ENCODE measurements around the gene TLCD3B. TPM values are rescaled to one million over a fixed set of nuclear protein-coding genes. Genes with fewer than 3 reads are reported as not detected.

Gene TLCD3B
- total and polyA plus RNA-seq, 2 experiments from 2014 or later, result 0.13 TPM; not detected in 1

- Histone ChIP-seq H3K27me3 (replicated peaks; ENCODE audit: insufficient read depth) (peaks cover 44% of the 10 kb centered on the region), H3K36me3 (ENCODE audit: low read depth) (no peaks in the 10 kb centered on the region), H3K9ac (no peak overlapping the region), H3K27ac (no peak overlapping the region), H3K4me3 (no peak overlapping the region), H3K9me3 (ENCODE audit: low read depth) (no peaks in the 10 kb centered on the region), H4K20me1 (ENCODE audit: insufficient read depth) (no peaks in the 10 kb centered on the region), H3K79me2 (ENCODE audit: insufficient read depth) (no peaks in the 10 kb centered on the region), H3K4me2 (ENCODE audit: unreplicated experiment) (no peak overlapping the region), H2AFZ (no peak overlapping the region), H3K4me1 (ENCODE audit: insufficient read depth) (no peaks in the 10 kb centered on the region), H3F3A (ENCODE audit: insufficient read depth) (no peaks in the 10 kb centered on the region), H3K9me2 (ENCODE audit: insufficient read depth) (no peaks in the 10 kb centered on the region)
- in situ Hi-C loops (cut with MboI), result no loop called here
- WGBS, 2 experiments (ENCODE audit: low coverage in 1 of 2, low lambda C conversion rate in 2 of 2, missing lambda C conversion rate in 2 of 2), result 18 to 24% methylated on average over 20 to 23 of the region's 23 CpGs
- DNase-seq, result no peak
- TF ChIP-seq EZH2phosphoT487 (IDR thresholded peaks at IDR 0.05; ENCODE audit: insufficient read depth, low read depth) (no peak), EZH2 (IDR thresholded peaks at IDR 0.05; ENCODE audit: insufficient read depth, poor library complexity, severe bottlenecking) (no peak)
Measured at GRCh38 chr16:30030011-30030685, 923 bp downstream of the TLCD3B start.

DNA sequence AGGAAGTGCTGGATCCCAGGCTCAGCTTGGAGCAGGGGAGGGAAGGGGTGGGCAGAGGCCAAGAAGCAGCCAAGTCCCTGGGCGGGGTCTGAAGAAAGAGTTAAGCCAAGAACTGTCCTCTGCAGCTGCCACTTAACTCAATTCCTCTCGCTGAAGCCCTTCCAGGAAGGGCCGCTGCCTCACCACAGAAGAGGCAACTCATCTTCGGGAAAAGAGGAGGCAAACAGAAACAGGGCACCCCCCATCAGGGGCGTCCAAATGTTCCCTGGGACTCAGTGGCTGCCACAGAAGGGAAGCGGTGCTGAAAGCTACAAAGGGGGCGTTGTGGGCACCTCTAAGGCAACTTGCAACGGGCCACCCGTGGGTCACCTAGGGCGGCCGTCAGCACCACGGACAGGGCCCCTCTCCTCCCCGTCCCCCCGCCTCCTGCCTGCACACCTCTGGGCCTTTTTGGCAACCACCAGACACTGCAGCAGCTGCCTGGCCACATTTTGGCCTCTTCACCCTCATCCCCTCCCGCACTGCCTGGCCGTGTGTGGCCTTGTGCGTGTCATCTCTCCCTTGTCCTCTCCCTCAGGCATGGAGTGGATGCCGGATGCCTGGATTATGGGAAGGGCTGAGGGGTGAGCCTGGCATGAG, 2.5 kb downstream of the TLCD3B start:
- no peaks in the 10 kb centered on the region for H3K79me2 ChIP-seq (ENCODE audit: insufficient read depth)
- no peaks in the 10 kb centered on the region for H4K20me1 ChIP-seq (ENCODE audit: insufficient read depth)
- no peak overlapping the region for H3K9ac ChIP-seq
- no peaks in the 10 kb centered on the region for H3F3A ChIP-seq (ENCODE audit: insufficient read depth)
- no peak overlapping the region for H3K27ac ChIP-seq
- H3K4me1 ChIP-seq (ENCODE audit: insufficient read depth), result no peaks in the 10 kb centered on the region
- no peak for TF ChIP-seq EZH2 (IDR thresholded peaks at IDR 0.05; ENCODE audit: insufficient read depth, poor library complexity, severe bottlenecking)
- TF ChIP-seq EZH2phosphoT487 (IDR thresholded peaks at IDR 0.05; ENCODE audit: insufficient read depth, low read depth), result no peak
- WGBS, 2 experiments (ENCODE audit: low coverage in 1 of 2, low lambda C conversion rate in 2 of 2, missing lambda C conversion rate in 2 of 2), result 13 to 16% methylated on average over 14 to 18 of the region's 18 CpGs
- peaks cover 44% of the 10 kb centered on the region for H3K27me3 ChIP-seq (replicated peaks; ENCODE audit: insufficient read depth)
- no peaks in the 10 kb centered on the region for H3K9me2 ChIP-seq (ENCODE audit: insufficient read depth)
- no peaks in the 10 kb centered on the region for H3K36me3 ChIP-seq (ENCODE audit: low read depth)
- H3K4me2 ChIP-seq (ENCODE audit: unreplicated experiment), result no peak overlapping the region
- no peak overlapping the region for H2AFZ ChIP-seq
- no peaks in the 10 kb centered on the region for H3K9me3 ChIP-seq (ENCODE audit: low read depth)
- in situ Hi-C loops (cut with MboI), result loop anchor here (10.0 kb wide), 2 partner anchors 54 to 324 kb away; partner anchors contain the start of gene TAOK2
- peak; percentile 33 for DNase-seq
- no peak overlapping the region for H3K4me3 ChIP-seq

GRCh38 chr16:30027588-30028437, 3.3 kb downstream of the TLCD3B start:
- Histone ChIP-seq H2AFZ (no peak overlapping the region), H3K4me1 (ENCODE audit: insufficient read depth) (no peaks in the 10 kb centered on the region), H3K36me3 (ENCODE audit: low read depth) (no peaks in the 10 kb centered on the region), H3K27ac (no peak overlapping the region), H3K9me3 (ENCODE audit: low read depth) (no peaks in the 10 kb centered on the region), H3K27me3 (replicated peaks; ENCODE audit: insufficient read depth) (peaks cover 44% of the 10 kb centered on the region), H3K79me2 (ENCODE audit: insufficient read depth) (no peaks in the 10 kb centered on the region), H3K4me2 (ENCODE audit: unreplicated experiment) (no peak overlapping the region), H4K20me1 (ENCODE audit: insufficient read depth) (no peaks in the 10 kb centered on the region), H3F3A (ENCODE audit: insufficient read depth) (no peaks in the 10 kb centered on the region), H3K9me2 (ENCODE audit: insufficient read depth) (no peaks in the 10 kb centered on the region), H3K9ac (no peak overlapping the region), H3K4me3 (no peak overlapping the region)
- WGBS, 2 experiments (ENCODE audit: low coverage in 1 of 2, low lambda C conversion rate in 2 of 2, missing lambda C conversion rate in 2 of 2), result 17 to 20% methylated on average over 12 to 13 of the region's 13 CpGs
- no peak for DNase-seq
- in situ Hi-C loops (cut with MboI), result loop anchor here (10.0 kb wide), 2 partner anchors 53 to 323 kb away; partner anchors contain the start of gene TAOK2
- TF ChIP-seq EZH2phosphoT487 (IDR thresholded peaks at IDR 0.05; ENCODE audit: insufficient read depth, low read depth) (no peak), EZH2 (IDR thresholded peaks at IDR 0.05; ENCODE audit: insufficient read depth, poor library complexity, severe bottlenecking) (no peak)

GRCh38 chr16:30026449-30026848, 4.6 kb downstream of the TLCD3B start:
- Histone ChIP-seq H3K4me2 (ENCODE audit: unreplicated experiment) (no peak overlapping the region), H3K27ac (no peak overlapping the region), H3K9me3 (ENCODE audit: low read depth) (no peaks in the 10 kb centered on the region), H3K4me3 (no peak overlapping the region), H3K4me1 (ENCODE audit: insufficient read depth) (no peaks in the 10 kb centered on the region), H3K36me3 (ENCODE audit: low read depth) (no peaks in the 10 kb centered on the region), H3K9ac (no peak overlapping the region), H3K27me3 (replicated peaks; ENCODE audit: insufficient read depth) (peaks cover 37% of the 10 kb centered on the region), H4K20me1 (ENCODE audit: insufficient read depth) (no peaks in the 10 kb centered on the region), H3K79me2 (ENCODE audit: insufficient read depth) (no peaks in the 10 kb centered on the region), H2AFZ (no peak overlapping the region), H3K9me2 (ENCODE audit: insufficient read depth) (no peaks in the 10 kb centered on the region), H3F3A (ENCODE audit: insufficient read depth) (no peaks in the 10 kb centered on the region)
- WGBS, 2 experiments (ENCODE audit: low coverage in 1 of 2, low lambda C conversion rate in 2 of 2, missing lambda C conversion rate in 2 of 2), result 73 to 78% methylated on average over 15 to 18 of the region's 18 CpGs
- TF ChIP-seq EZH2phosphoT487 (IDR thresholded peaks at IDR 0.05; ENCODE audit: insufficient read depth, low read depth), result no peak
- no peak for TF ChIP-seq EZH2 (IDR thresholded peaks at IDR 0.05; ENCODE audit: insufficient read depth, poor library complexity, severe bottlenecking)
- in situ Hi-C loops (cut with MboI), result loop anchor here (10.0 kb wide), 2 partner anchors 52 to 322 kb away; partner anchors contain the start of gene TAOK2
- DNase-seq, result no peak

Measured in GM23248 (cell line).